Measurements from ENCODE around the gene PALM.

Gene PALM

DNA sequence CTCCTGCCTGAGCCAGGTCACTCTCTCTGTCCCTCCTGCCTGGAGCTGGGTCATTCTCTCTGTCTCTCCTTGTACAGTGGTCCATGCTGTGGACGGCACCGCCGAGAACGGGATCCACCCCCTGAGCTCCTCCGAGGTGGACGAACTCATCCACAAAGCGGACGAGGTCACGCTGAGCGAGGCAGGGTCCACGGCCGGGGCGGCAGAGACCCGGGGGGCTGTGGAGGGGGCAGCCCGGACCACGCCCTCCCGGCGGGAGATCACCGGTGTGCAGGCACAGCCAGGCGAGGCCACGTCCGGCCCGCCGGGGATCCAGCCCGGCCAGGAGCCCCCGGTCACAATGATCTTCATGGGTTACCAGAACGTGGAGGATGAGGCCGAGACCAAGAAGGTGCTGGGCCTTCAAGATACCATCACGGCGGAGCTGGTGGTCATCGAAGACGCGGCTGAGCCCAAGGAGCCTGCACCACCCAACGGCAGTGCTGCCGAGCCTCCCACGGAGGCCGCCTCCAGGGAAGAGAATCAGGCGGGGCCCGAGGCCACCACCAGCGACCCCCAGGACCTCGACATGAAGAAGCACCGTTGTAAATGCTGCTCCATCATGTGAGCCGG is 37.6 kb downstream of the PALM start:
- H3K4me3 ChIP-seq = no peak overlapping the region
- no peak overlapping the region for H3K27ac ChIP-seq
- no peak for DNase-seq (ENCODE audit: low spot score)
- TF ChIP-seq, protein P1, sequence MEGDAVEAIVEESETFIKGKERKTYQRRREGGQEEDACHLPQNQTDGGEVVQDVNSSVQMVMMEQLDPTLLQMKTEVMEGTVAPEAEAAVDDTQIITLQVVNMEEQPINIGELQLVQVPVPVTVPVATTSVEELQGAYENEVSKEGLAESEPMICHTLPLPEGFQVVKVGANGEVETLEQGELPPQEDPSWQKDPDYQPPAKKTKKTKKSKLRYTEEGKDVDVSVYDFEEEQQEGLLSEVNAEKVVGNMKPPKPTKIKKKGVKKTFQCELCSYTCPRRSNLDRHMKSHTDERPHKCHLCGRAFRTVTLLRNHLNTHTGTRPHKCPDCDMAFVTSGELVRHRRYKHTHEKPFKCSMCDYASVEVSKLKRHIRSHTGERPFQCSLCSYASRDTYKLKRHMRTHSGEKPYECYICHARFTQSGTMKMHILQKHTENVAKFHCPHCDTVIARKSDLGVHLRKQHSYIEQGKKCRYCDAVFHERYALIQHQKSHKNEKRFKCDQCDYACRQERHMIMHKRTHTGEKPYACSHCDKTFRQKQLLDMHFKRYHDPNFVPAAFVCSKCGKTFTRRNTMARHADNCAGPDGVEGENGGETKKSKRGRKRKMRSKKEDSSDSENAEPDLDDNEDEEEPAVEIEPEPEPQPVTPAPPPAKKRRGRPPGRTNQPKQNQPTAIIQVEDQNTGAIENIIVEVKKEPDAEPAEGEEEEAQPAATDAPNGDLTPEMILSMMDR (IDR thresholded peaks at IDR 0.05) = no peak

DNA sequence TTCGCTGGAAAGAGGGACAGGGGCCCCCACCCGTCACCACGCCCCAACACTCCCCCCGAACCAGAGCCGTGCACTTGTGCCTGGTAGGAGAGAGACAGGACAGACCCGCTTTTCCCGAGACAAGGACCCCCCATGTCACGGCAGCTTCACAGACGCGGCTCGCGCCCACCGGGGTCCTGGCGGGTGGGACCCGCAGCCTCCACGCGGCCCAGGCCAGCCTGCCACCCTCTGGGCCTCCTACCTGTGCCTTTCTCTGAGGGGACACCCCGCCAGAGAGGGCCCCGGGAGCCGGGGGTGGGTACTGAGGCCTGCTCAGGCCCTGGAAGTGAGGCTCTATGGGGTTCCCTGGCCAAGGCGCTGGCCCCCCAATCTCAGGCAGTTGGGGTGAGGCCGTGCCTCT is 38.2 kb downstream of the PALM start:
- TF ChIP-seq, protein P1 (IDR thresholded peaks at IDR 0.05) = no peak
- Histone ChIP-seq H3K4me3 (no peak overlapping the region), H3K27ac (no peak overlapping the region)
- no peak for DNase-seq (ENCODE audit: low spot score)

DNA sequence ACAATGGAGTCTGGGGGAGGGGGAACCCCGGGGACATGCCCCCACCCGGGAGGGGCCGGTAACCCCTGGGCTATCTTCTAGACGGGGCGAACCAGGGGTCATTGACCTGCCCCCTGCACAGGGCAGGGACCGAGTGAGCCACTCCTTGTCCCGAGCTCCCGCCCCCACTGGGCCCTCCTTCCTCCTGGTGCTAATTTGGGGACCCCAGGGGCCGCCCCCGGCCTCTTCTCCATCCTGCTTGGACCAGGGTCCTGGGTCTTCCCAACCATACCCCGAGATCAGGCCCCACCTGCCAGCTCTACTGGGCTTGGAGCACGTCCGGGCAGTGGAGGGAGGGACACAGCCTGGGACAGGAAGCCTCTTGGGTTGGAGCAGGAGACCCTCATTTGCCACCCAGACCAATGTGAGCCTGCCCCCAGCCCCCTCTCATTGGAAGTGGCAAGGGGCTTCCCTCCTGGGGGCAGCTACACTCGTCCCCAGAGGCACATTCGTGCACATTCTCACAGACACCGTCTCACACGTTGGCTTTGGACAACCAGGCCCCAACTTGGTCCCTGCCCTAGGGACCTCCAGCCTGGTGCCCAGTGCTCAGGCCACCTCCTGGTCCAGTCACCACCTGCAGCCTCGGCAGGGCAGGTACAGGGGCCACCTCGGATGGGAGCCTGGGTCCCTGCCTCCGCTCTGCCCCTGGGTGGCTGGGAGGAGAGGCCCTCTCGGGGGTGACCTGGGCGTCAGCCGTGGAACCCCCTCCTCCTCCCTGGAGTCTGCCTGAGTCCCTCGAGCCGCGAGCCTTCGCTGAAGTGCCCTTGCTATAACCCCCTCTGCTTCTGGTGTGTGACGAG is 38.9 kb downstream of the PALM start:
- Histone ChIP-seq H3K27ac (no peak overlapping the region), H3K4me3 (no peak overlapping the region)
- DNase-seq (ENCODE audit: low spot score) = no peak
- TF ChIP-seq, protein P1 (IDR thresholded peaks at IDR 0.05) = no peak

DNA sequence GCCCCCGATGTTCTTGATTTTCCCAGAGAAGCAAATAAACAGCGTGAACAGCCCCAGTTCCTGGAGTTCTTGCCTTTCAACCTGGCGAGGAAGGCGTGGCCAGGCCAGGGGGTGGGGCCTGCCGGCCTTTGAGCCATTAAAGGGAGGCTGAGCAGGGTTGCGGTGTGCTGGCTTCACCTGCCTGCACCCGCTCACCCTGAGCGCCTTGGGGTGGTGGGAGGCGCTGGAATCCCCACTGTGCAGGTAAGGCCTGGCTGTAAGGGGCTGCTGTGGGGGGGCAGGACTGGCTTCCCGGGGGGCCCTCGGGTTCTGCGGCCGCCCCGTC is 39.5 kb downstream of the PALM start:
- TF ChIP-seq, protein P1 (IDR thresholded peaks at IDR 0.05) = no peak
- H3K27ac ChIP-seq = no peak overlapping the region
- DNase-seq (ENCODE audit: low spot score) = no peak
- no peak overlapping the region for H3K4me3 ChIP-seq

DNA sequence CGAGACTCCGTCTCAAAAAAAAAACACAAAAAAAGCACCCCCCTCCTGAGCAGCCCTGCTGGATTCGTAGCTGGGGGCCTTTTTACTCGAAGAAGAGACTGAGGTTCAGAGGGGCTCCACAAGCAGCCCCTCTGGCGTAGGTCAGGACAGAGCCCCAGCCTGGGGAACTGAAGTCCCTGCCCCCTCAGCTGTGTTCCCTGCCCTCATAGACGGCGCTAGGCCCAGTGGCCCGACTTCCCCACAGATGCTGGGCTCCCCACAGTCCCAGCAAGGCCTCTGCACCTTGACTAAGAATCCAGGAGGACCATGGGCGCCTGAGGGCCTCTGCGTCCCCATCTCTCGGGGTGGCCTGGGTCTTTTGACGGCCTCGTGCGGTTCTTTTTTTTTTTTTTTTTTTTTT is 41.1 kb downstream of the PALM start:
- DNase-seq (ENCODE audit: low spot score) = no peak
- Histone ChIP-seq H3K4me3 (no peak overlapping the region), H3K27ac (no peak overlapping the region)
- TF ChIP-seq, protein P1 (IDR thresholded peaks at IDR 0.05) = no peak

DNA sequence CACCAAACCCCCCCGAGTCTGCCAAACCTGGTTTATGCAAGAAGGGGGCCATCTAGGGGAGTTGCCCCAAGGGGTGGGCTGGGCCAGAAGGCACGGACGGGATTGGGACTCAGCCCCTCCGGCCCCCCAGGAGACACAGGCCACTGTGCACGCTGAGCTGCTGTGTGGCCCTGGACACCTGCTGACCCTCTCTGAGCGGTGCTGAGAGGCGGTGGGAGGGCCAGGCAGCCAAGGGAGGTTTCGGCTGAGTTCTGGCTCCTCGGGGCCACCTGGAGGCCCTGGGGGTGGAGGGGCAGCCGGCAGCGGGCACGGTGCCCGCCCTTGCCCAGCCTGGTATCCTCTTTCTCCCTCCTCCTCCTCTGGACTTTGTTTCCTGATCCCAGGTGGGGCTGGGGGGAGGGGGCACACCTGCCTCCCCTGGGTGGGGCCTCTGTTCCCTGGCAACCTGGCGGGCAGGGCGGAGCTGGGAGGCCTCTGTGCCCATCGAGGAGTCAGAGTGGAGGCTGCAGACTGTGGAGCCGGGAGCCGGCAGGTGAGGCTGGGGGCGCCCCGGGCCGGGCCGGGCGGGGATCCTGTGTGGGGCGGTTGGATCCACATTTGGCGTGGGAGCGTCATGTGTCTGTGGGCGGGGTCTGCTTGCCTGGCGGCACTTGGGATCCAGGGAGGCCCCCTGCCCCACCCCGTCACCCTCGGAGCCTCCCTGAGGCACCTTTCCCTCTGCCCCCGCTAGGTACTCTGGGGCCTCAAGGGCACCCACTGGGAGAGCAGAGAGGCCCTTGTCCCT is 42.1 kb downstream of the PALM start, which contains the start of gene MISP:
Gene MISP (plus strand): TSS at position 473 of the 784 bp plus-strand sequence. CDS start 5,835 bp downstream, outside the sequence.
- Histone ChIP-seq H3K4me3 (no peak within 1 kb of the TSS), H3K27ac (no peak within 1 kb of the TSS)
- no peak for DNase-seq (ENCODE audit: low spot score)
- TF ChIP-seq, protein P1 (IDR thresholded peaks at IDR 0.05) = no peak
